HG02840 (cell line): ENCODE measurements around the gene ANKRD44.
A peak's percentile ranks its signal among the peaks of the same experiment; 100 is the strongest.

Experiments used
- ATAC-seq: cut with Tn5 transposase; IDR thresholded peaks from one replicate; pipeline ENCODE4 v1.9.1; 2021; ENCODE audit warnings: mild to moderate bottlenecking, moderate library complexity, moderate number of reproducible peaks; ENCODE audit not compliant: unreplicated experiment, low FRiP score

ANKRD44 gene

GRCh38 chr2:197265036-197265435, 45.5 kb downstream of the ANKRD44 start:
- ATAC-seq, result no peak

- ATAC-seq, result no peak
These were observed 46.2 kb downstream of the ANKRD44 start for GRCh38 chr2:197264332-197264731.

- ATAC-seq, result no peak
These were observed 47.5 kb downstream of the ANKRD44 start for GRCh38 chr2:197263077-197263476.

- ATAC-seq, result peak; percentile 46
These were observed 48.8 kb downstream of the ANKRD44 start for GRCh38 chr2:197261808-197262226.

- no peak for ATAC-seq
These were observed 51.0 kb downstream of the ANKRD44 start for GRCh38 chr2:197259470-197259999.

- ATAC-seq, result no peak
These were observed 52.0 kb downstream of the ANKRD44 start for GRCh38 chr2:197258580-197258979.

GRCh38 chr2:197256547-197257170, 53.9 kb downstream of the ANKRD44 start:
- no peak for ATAC-seq

GRCh38 chr2:197256021-197256420, 54.6 kb downstream of the ANKRD44 start:
- ATAC-seq, result peak; percentile 0

GRCh38 chr2:197255543-197255942, 55.0 kb downstream of the ANKRD44 start:
- peak; percentile 89 for ATAC-seq

GRCh38 chr2:197254776-197255530, 55.6 kb downstream of the ANKRD44 start:
- peak; percentile 26 for ATAC-seq

GRCh38 chr2:197251576-197251975, 59.0 kb downstream of the ANKRD44 start:
- ATAC-seq, result no peak

GRCh38 chr2:197251163-197251562, 59.4 kb downstream of the ANKRD44 start:
- ATAC-seq, result no peak

- no peak for ATAC-seq
These were observed 60.5 kb downstream of the ANKRD44 start for GRCh38 chr2:197250084-197250397.

GRCh38 chr2:197249381-197250083, 61.0 kb downstream of the ANKRD44 start:
- ATAC-seq, result no peak

GRCh38 chr2:197248623-197249022, 62.0 kb downstream of the ANKRD44 start:
- no peak for ATAC-seq

GRCh38 chr2:197248001-197248401, 62.6 kb downstream of the ANKRD44 start:
- ATAC-seq, result no peak

- ATAC-seq, result peak; percentile 64
These were observed 63.5 kb downstream of the ANKRD44 start for GRCh38 chr2:197247083-197247482.

GRCh38 chr2:197245829-197246804, 64.5 kb downstream of the ANKRD44 start:
- no peak for ATAC-seq

GRCh38 chr2:197244349-197244748, 66.2 kb downstream of the ANKRD44 start:
- ATAC-seq, result no peak

- ATAC-seq, result no peak
These were observed 67.9 kb downstream of the ANKRD44 start for GRCh38 chr2:197242719-197243118.
